CD4-positive, alpha-beta T cell treated with Interleukin-1 beta for 1 hour (primary cell): Measurements from ENCODE around the gene ZNF730.
"Not testable (repeated sequence)": the region's sequence is repeated elsewhere in the genome, so short reads cannot be mapped to it uniquely, and the experiment has no call there.

Experiments
- DNase-seq, 2 donors: peaks; one replicate each; pipeline ENCODE4 v3.0.0-alpha.2; 2020 to 2022

ZNF730 gene

DNA sequence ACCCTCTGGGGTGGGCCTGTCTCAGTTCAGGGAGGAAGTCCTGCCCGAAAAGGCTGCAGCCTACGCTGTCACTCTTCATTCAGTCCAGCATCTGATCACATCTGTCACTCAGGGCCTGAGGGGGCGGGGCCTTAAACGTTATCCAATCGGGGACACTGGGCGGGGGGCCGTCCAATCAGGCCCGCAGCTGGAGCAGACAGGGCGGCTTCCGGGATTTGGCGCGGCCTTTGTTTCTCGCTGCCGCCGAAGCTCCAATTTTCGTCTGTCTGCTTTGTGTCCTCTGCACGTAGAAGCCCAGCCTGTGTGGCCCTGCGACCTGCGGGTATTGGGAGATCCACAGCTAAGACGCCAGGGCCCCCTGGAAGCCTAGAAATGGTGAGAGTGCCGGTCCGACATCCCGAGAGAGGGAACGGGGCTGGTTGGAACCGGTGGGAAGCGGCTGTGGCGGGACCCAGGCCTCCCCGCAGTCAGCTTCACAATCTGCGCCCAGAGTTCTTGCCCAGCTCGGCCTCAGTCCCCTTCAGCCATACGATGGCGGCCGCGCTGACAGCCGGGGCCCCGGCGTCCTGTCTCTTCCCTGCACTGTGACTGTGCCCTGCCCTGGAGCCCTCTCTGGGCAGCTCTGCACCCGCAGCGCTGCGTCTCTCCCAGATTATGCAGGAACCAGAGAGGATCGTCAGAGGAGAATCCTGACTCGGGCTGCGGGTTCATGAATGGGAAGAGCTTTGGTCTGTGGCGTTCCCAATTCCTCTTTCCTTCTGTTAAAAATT is at the start of gene ZNF730:
ZNF730 (plus strand) TSS at position 224 of the 770 bp plus-strand sequence; CDS start at position 373, 149 bp downstream.
- peak; percentile 8 to 71 for DNase-seq

DNA sequence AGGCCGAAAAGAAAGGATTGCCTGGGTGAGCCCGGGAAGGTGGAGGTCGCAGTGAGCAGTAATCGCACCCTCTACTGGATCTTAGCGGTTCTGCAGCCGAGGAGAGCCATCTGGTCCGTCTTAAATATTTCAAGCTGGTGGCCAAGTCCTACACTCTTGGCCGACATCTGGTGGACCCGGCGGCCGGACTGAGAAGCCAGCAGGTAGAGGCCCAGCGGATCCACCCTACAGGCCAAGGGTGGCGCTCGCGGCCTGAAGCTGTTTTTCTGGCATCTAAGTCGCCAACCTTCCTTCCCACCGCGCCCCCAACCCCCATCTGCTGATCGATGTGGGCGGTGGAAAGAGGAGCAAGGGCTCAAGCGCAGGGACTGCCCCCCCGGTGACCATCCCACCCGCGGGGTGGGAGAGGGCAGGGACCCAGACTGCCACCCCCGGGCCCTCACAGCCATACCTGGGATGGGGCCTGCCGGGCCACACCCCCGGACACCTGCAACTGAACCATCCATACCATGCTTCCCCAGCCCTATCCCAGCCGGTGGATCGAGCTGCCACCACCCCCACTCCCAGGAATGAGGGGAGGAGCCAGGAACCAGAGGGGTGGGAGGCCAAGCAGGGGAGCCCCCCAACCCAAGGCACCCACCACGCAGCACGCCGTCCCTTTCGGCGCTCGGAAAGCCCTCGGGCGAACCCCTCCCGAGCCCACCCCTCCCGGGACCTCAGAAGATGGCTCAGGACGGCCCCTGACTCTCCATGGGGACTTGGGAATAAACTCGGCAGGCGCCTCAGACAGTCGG is 46.3 kb upstream of the ZNF730 start:
- DNase-seq: no peak

DNA sequence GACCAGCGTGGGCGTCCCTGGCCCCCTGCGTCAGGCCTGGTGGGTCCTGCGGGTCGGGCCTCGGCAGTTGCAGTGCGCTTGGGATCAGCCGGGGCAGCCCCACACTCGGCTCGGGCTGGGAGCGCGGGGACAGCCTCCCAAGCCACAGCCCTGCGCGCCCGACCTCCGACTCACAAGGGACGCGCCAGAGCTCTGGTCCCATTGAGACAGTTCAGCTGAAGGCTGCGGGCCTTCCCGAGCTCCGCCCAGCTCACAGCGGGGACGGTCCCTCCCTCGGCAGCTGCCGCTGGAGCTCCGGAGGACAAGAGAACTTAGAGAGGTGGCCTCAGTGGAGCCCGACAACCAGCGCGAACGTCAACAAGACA is 45.7 kb upstream of the ZNF730 start:
- DNase-seq: no peak

DNA sequence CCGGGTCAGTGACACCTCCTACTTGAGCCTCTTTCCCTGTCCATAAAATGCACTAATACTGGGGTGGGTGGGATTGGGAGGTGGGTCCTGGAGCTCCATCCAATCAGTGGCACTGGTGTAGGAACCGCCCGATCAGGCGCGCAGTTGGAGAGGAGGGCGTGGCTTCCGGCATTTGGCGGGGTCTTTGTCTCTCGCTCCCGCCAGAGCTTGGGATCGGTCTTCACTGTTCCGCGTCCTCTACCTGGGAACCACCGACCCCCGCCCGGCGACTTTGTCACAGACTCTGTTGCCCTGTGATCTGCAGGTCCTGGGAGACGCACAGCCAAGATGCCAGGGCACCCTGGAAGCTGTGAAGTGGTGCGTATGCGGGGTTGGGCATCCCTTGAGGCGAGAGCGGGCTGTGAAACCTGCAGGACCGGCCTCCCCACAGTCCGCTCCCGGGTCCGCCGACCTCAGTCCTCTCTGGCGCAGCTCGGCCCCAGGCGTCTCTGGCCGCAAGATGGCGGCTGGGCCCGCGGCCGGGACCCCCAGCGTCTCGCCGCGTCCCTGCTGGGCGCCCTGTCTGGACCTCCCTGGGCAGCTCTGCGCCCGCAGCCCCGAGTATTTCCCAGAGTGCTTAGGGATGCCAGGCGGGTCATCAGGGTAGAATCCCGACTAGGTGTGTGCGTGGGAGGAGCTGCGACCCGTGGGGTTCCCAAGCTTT is 41.6 kb upstream of the ZNF730 start:
- DNase-seq: no peak

DNA sequence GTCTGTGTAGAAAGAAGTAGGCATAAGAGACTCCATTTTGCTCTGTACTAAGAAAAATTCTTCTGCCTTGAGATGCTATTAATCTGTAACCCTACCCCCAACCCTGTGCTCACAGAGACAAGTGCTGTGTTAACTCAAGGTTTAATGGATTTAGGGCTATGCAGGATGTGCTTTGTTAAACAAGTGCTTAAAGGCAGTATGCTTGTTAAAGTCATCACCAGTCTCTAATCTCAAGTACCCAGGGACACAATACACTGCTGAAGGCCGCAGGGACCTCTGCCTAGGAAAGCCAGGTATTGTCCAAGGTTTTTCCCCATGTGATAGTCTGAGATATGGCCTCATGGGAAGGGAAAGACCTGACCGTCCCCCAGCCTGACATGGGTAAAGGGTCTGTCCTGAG is 39.0 kb upstream of the ZNF730 start:
- not testable (repeated sequence) for DNase-seq

DNA sequence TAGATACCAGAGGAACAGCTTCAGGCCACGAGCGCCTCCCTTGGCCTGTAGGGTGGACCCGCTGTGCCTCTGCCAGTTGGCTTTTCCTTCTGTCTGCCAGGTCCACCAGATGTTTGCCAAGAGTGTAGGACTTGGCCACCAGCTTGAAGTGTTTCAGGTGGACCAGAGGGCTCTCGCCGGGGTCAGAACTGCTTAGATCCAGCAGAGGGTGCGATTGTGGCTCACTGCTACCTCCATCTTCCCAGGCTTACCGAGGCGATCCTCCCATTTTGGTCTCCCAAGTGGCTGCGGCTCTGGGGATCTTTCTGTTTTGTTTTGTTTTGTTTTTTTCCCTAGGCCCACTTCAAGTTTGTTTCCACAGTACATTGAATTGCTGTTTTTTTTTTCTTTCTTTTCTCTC is 23.0 kb upstream of the ZNF730 start:
- no peak for DNase-seq

DNA sequence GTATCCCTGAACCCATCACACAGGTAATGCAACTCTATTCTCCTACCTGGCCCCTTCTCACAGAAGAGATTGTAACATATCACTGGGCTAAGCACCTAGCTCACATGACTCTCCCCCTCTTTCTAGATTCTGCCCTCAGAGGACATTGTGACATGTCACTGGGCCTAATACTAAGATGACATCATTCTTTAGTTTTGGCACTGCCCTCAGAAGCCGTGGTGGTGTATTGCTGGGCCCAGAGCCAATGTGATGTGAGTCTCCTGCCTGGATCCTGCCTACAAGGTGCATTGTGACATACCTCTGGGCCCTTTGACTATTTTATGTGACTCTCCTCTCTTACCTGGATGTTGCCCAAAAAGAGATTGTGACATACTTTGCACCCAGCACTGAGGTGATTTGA is 21.4 kb upstream of the ZNF730 start:
- no peak for DNase-seq

DNA sequence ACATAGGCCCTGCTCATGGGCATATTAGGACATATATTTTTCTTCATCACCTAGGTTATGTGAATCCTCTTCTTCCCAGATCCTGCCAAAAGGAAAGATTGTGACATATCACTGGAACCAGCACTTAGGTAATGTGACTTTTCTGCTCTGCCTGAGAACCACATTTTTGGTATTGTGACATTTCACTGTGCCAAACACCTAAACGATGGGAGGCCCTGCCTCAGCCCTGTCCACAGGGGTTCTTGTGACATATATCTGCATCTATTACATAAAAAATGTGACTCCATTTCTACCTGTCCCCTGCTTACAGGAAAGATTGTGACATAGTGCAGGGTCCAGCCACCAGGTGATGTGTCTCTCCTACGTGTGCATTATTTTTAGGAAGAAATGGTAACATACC is 18.5 kb upstream of the ZNF730 start:
- DNase-seq: no peak

DNA sequence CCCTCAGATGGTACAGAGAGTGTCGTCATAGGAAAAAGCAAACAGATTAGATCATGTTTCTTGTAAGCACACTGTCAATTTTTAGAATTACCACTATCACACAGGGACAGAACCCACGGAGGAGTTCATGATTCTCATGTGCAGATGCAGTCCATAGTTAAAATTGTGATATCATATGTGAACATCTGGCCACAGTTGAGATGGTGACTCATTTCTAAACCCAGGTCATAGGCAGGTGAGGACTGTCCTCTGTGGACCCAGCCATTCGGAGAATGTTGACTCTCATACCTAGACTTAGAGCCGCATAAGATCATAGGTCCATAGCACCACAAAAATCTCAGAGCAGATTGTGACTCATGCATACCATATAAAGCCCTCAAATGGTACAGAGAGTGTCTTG is 17.8 kb upstream of the ZNF730 start:
- no peak for DNase-seq

DNA sequence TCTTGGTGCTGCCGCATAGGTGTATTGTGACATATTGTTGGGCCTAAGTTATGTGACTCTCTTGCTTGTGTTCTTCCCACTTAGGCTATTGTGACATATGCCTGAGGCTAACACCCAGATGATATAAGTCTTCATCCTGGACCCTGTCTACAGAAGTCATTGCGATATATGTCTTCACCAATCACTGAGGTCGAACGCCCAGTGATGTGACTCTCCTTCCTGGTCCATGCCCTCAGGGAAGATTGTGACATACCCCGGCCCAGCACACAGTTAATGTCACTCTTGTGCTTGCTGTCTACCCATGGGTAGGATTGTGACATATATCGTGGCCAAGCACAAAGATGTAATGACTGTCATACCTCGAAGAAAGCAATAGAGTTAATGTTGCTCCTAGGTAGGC is 16.9 kb upstream of the ZNF730 start:
- no peak for DNase-seq

DNA sequence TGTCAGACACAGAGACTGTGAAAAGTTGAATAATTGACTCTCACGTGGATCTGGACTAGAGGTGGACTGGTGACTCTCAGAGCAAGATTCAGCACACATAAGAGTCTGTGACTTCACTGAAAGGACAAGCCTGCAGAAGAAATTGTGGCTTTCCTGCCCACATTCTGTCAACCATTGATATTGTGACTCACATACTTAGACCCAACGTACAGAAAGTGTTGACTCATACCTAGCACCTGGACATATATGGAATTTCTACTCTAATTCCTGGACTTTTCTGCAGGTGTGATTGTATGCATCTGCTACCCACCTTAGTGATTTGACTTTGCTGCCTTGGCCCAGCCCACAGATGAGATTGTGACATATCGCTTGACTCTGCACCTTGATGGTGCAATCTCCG is 15.6 kb upstream of the ZNF730 start:
- no peak for DNase-seq

DNA sequence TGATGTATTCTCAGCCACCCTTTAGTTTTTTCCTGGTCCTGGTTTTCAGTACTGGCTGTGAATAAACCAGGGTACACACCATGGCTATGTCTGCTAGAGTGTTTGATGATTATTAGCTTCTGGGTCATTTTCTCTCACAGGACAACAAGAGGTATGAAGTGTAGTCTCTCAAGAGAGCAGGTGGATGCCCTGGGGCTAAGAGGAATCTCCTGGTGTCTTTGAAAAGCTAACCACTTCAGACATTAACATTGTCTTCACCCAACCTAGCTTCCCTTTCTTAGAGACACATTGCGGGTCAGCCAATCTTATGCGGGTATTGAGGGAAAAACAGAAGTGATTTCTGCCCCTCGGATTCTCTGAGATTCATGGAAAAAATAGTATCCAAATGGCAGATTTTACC is 1.6 kb downstream of the ZNF730 start:
- DNase-seq: no peak

DNA sequence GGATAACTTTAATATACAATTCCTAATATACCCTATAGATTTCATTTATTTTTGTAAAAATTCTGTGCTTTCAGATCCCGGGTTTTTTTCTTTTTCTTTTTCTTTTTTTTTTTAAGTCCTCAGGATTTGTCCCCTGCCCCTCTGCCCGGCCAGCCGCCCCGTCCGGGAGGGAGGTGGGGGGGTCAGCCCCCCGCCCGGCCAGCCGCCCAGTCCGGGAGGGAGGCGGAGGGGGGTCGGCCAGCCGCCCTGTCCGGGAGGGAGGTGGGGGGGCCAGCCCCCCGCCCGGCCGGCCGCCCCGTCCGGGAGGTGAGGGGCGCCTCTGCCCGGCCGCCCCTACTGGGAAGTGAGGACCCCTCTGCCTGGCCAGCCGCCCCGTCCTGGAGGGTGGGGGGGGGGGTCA is 17.4 kb downstream of the ZNF730 start:
- not testable (repeated sequence) for DNase-seq

DNA sequence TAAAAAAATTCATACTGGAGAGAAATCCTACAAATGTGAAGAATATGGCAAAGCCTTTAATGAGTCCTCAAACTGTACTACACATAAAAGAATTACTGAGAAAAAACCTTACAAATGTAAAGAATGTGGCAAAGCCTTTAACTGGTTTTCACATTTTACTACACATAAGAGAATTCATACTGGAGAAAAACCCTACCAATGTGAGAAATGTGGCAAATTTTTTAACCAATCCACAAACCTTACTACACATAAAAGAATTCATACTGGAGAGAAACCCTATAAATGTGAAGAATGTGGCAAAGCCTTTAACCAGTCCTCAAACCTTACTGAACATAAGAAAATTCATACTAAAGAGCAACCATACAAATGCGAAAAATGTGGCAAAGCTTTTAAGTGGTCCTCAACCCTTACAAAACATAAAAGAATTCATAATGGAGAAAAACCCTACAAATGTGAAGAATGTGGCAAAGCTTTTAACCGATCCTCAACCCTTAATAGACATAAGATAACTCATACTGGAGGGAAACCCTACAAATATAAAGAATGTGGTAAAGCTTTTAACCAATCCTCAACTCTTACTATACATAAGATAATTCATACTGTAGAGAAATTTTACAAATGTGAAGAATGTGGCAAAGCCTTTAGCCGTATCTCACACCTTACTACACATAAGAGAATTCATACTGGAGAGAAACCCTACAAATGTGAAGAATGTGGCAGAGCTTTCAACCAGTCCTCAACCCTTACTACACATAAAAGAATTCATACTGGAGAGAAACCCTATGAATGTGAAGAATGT is 29.0 kb downstream of the ZNF730 start:
- DNase-seq: no peak

DNA sequence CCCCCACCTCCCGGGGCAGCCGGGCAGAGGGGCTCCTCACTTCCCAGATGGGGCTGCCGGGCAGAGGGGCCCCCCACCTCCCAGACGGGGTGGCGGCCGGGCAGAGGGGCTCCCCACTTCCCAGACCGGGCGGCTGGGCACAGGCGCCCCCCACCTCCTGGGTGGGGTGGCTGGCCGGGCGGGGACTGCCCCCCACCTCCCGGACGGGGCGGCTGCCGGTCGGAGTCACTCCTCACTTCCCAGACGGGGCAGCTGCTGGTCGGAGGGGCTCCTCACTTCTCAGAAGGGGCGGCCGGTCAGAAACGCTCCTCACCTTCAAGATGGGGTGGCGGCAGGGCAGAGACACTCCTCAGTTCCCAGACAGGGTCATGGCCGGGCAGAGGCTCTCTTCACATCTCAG is 43.9 kb downstream of the ZNF730 start:
- no peak for DNase-seq

DNA sequence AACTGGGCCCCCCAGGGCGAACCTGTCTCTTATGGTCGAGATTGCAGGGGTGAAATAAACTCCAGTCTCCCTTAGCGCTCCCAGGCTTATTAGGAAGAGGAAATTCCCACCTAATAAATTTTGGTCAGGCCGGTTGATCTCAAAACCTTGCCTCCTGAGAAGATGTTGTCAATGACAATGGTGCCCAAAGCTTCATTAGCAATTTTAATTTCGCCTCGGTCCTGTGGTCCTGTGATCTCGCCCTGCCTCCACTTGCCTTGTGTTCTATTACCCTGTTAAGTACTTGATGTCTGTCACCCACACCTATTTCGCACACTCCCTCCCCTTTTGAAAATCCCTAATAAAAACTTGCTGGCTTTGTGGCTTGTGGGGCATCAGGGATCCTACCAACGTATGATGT is 51.5 kb downstream of the ZNF730 start:
- not testable (repeated sequence) for DNase-seq

DNA sequence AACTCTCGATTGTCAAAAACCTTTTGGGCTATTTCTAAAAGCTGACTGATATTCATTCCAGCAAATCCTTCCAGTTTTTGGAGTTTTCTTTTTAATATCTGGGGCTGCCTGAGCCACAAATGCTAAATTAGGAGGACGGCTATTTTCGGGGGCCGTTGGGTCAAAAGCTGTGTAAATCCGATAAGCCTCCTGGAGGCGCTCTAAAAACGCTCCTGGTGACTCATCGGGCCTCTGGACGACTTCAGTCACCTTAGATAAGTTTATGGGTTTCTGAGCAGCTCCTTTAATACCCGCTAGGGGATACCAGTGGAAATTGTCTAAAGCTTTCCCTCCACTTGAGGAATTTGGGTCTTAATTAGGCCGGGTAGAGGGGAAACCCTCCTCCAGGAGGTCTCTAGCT is 66.4 kb downstream of the ZNF730 start:
- DNase-seq: no peak

DNA sequence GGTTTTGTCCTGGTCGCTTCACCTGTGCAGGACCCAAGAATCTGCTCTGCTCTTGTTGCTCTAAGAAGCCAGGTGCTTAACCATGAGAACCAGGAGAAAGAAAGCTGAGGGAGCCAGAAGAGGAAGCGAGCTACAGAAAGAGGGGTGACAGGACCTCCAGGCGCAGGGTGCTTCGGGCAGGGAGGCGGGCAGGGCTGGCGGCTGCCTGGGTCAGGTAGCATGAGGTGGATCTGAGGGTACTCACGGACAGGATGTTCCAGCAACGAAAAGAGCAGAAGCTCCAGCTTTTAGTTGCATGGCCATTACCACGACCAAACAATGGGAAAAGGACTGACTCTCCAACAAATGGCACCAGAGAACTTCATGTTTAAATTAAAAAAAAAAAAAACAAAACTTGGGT is 73.5 kb downstream of the ZNF730 start:
- DNase-seq: no peak
